Measurements from ENCODE around the gene HOXA6. TPM values are rescaled to one million over a fixed set of nuclear protein-coding genes. Genes with fewer than 3 reads are reported as not detected.

HOXA6 gene
- total and polyA plus RNA-seq, 2 experiments from 2014 or later: not detected

- peaks cover 7% of the 10 kb centered on the region; the same call in 2 of the 3 replicates for H3K9me3 Mint-ChIP-seq
- no peak overlapping the region for H2AFZ ChIP-seq
- DNase-seq (ENCODE audit: low spot score) (no peak), ATAC-seq (no peak)
- H3K4me3 ChIP-seq: no peak overlapping the region
- peaks cover 26% of the 10 kb centered on the region for H3K4me1 Mint-ChIP-seq
- H3K36me3 Mint-ChIP-seq (ENCODE audit: low read depth): no peaks in the 10 kb centered on the region
- H3K27ac Mint-ChIP-seq: no peak overlapping the region
- H4K20me1 ChIP-seq (replicated peaks; ENCODE audit: insufficient read depth): peaks cover 61% of the 10 kb centered on the region
- peaks cover 37% of the 10 kb centered on the region for H3F3A ChIP-seq (replicated peaks; ENCODE audit: low read depth)
- H3K79me2 ChIP-seq (replicated peaks; ENCODE audit: insufficient read depth): no peaks in the 10 kb centered on the region
- H3K27me3 Mint-ChIP-seq (ENCODE audit: insufficient read depth, low read depth, poor library complexity): peaks cover 100% of the 10 kb centered on the region
- no peak for TF ChIP-seq CREB1 (CRISPR knock-in tag; IDR thresholded peaks at IDR 0.05; ENCODE audit: low read depth)
- peak; percentile 30 for TF ChIP-seq EZH2 (IDR thresholded peaks at IDR 0.05; ENCODE audit: low read depth, unreplicated experiment)
- peak; percentile 61 for TF ChIP-seq EZH2phosphoT487 (IDR thresholded peaks at IDR 0.05; ENCODE audit: unreplicated experiment)
- no peaks in the 10 kb centered on the region for H3K9me2 ChIP-seq (ENCODE audit: insufficient read depth)
- H3K4me1 ChIP-seq (ENCODE audit: insufficient read depth): peaks cover 41% of the 10 kb centered on the region
- H3K27ac ChIP-seq (ENCODE audit: low read depth): no peak overlapping the region
- no peaks in the 10 kb centered on the region for H3K36me3 ChIP-seq (ENCODE audit: insufficient read depth)
- peaks cover 100% of the 10 kb centered on the region for H3K27me3 ChIP-seq (ENCODE audit: insufficient read depth)
- no peak overlapping the region for H3K4me3 Mint-ChIP-seq
- no peak overlapping the region for H3K4me2 ChIP-seq
Measured at GRCh38 chr7:27180431-27181420, 33.2 kb upstream of the HOXA6 start.

GRCh38 chr7:27179503-27180430 lies 32.2 kb upstream of the HOXA6 start:
- Mint-ChIP-seq H3K36me3 (ENCODE audit: low read depth) (no peaks in the 10 kb centered on the region), H3K4me3 (peak overlapping the region; percentile 24)
- no peaks in the 10 kb centered on the region for H3K79me2 ChIP-seq (replicated peaks; ENCODE audit: insufficient read depth)

More at GRCh38 chr7:27179503-27180430, 32.2 kb upstream of the HOXA6 start:
- no peaks in the 10 kb centered on the region for H3K9me2 ChIP-seq (ENCODE audit: insufficient read depth)
- Mint-ChIP-seq H3K9me3 (peaks cover 7% of the 10 kb centered on the region; the same call in 1 of the 3 replicates), H3K4me1 (peaks cover 24% of the 10 kb centered on the region), H3K27ac (no peak overlapping the region), H3K27me3 (ENCODE audit: insufficient read depth, low read depth, poor library complexity) (peaks cover 100% of the 10 kb centered on the region)
- H3K4me3 ChIP-seq: peak overlapping the region; percentile 36
- H3K4me2 ChIP-seq: peak overlapping the region; percentile 62
- peaks cover 39% of the 10 kb centered on the region for H3F3A ChIP-seq (replicated peaks; ENCODE audit: low read depth)
- no peak overlapping the region for H3K27ac ChIP-seq (ENCODE audit: low read depth)
- TF ChIP-seq EZH2 (IDR thresholded peaks at IDR 0.05; ENCODE audit: low read depth, unreplicated experiment) (peak; percentile 89), CTCF (conservative IDR thresholded peaks at IDR 0.05; ENCODE audit: low read depth in 2 of 2) (peak; percentile 79 to 93), ZNF462 (CRISPR knock-in tag; IDR thresholded peaks at IDR 0.05) (no peak)
- DNase-seq (ENCODE audit: low spot score) (peak; percentile 89), ATAC-seq (peak; percentile 58)
- H3K4me1 ChIP-seq (ENCODE audit: insufficient read depth): peaks cover 40% of the 10 kb centered on the region
- H3K27me3 ChIP-seq (ENCODE audit: insufficient read depth): peaks cover 100% of the 10 kb centered on the region
- H4K20me1 ChIP-seq (replicated peaks; ENCODE audit: insufficient read depth): peaks cover 66% of the 10 kb centered on the region
- H3K36me3 ChIP-seq (ENCODE audit: insufficient read depth): no peaks in the 10 kb centered on the region
- H2AFZ ChIP-seq: no peak overlapping the region

Data from GM23338 (cell line).